ENCODE measurements around the gene RPL19.

GRCh38 chr17:39200070-39200879, at the start of gene RPL19:
- TF ChIP-seq CTCF (IDR thresholded peaks at IDR 0.05; ENCODE audit: low read depth, low read length) (no peak), EZH2phosphoT487 (IDR thresholded peaks at IDR 0.05; ENCODE audit: low read depth) (no peak)
